Amniotic epithelial cell (primary cell): Measurements from ENCODE around the gene SYS1.

Experiments
- DNase-seq: peaks from one replicate; pipeline ENCODE4 v3.0.0-alpha.2; 2010; ENCODE audit warnings: low read depth

Gene SYS1

GRCh38 chr20:45415822-45416637 is 53.1 kb downstream of the SYS1 start, which contains the start of gene PIGT:
Gene PIGT, plus strand, starts transcription at chr20:45416141. Its CDS starts 16 bp downstream, at chr20:45416157.
- DNase-seq: peak; percentile 68

GRCh38 chr20:45416917-45417316 is 54.0 kb downstream of the SYS1 start:
- no peak for DNase-seq
